ENCODE data around the gene PHIP. TPM values are rescaled to one million over a fixed set of nuclear protein-coding genes. Genes with fewer than 3 reads are reported as not detected.

PHIP gene
- total RNA-seq, 1 experiment from 2014 or later = 26.5 TPM

- ChIA-PET POLR2A (interaction anchor here (0.6 to 3.6 kb wide), 8 partner anchors 7 to 161 kb away, joined by 3 to 12 read pairs (median 4); no protein-coding TSS in a partner anchor), CTCF (interaction anchor here (0.6 to 0.9 kb wide), 4 partner anchors 12 to 1438 kb away, joined by 3 read pairs; no protein-coding TSS in a partner anchor)
- peaks cover 6% of the 10 kb centered on the region for H3K4me1 Mint-ChIP-seq (ENCODE audit: insufficient read depth, unreplicated experiment)
- no TSS peak for BruUV-seq (replicated peaks)
- peak overlapping the region; percentile 98 for H3K27ac Mint-ChIP-seq (ENCODE audit: low read depth, unreplicated experiment)
- no peak for TF ChIP-seq CTCF (IDR thresholded peaks at IDR 0.05; ENCODE audit: unreplicated experiment)
- H3K4me3 Mint-ChIP-seq (ENCODE audit: unreplicated experiment) = no peak overlapping the region
- DNase-seq (ENCODE audit: unreplicated experiment) = no peak
- peaks cover 31% of the 10 kb centered on the region for H3K36me3 Mint-ChIP-seq (ENCODE audit: insufficient read depth, unreplicated experiment)
- intact Hi-C loops (cut with micrococcal nuclease) = loop anchor here (10.0 kb wide), 1 partner anchor 1472 kb away; no protein-coding TSS in a partner anchor
- H3K9me3 Mint-ChIP-seq (ENCODE audit: unreplicated experiment) = no peaks in the 10 kb centered on the region
- H3K27me3 Mint-ChIP-seq (ENCODE audit: insufficient read depth, unreplicated experiment) = no peaks in the 10 kb centered on the region
Observed at GRCh38 chr6:79072640-79073181, 5.3 kb downstream of the PHIP start.

GRCh38 chr6:79071547-79071946 lies 6.5 kb downstream of the PHIP start:
- ChIA-PET POLR2A (interaction anchor here (0.8 to 3.6 kb wide), 7 partner anchors 8 to 467 kb away, joined by 3 to 12 read pairs (median 5); partner anchors contain the start of gene LCA5), CTCF (interaction anchor here (0.6 to 0.9 kb wide), 3 partner anchors 9 to 600 kb away, joined by 3 read pairs; no protein-coding TSS in a partner anchor)
- no peak for DNase-seq (ENCODE audit: unreplicated experiment)
- intact Hi-C loops (cut with micrococcal nuclease) = loop anchor here (10.0 kb wide), 1 partner anchor 1473 kb away; no protein-coding TSS in a partner anchor
- Mint-ChIP-seq H3K4me3 (ENCODE audit: unreplicated experiment) (no peak overlapping the region), H3K27me3 (ENCODE audit: insufficient read depth, unreplicated experiment) (no peaks in the 10 kb centered on the region), H3K27ac (ENCODE audit: low read depth, unreplicated experiment) (peak overlapping the region; percentile 98), H3K4me1 (ENCODE audit: insufficient read depth, unreplicated experiment) (peaks cover 6% of the 10 kb centered on the region), H3K9me3 (ENCODE audit: unreplicated experiment) (no peaks in the 10 kb centered on the region), H3K36me3 (ENCODE audit: insufficient read depth, unreplicated experiment) (peaks cover 34% of the 10 kb centered on the region)
- no TSS peak for BruUV-seq (replicated peaks)
- no peak for TF ChIP-seq CTCF (IDR thresholded peaks at IDR 0.05; ENCODE audit: unreplicated experiment)

GRCh38 chr6:79070206-79070825 lies 7.7 kb downstream of the PHIP start:
- Mint-ChIP-seq H3K9me3 (ENCODE audit: unreplicated experiment) (no peaks in the 10 kb centered on the region), H3K4me3 (ENCODE audit: unreplicated experiment) (no peak overlapping the region), H3K27me3 (ENCODE audit: insufficient read depth, unreplicated experiment) (no peaks in the 10 kb centered on the region), H3K27ac (ENCODE audit: low read depth, unreplicated experiment) (no peak overlapping the region), H3K36me3 (ENCODE audit: insufficient read depth, unreplicated experiment) (peaks cover 34% of the 10 kb centered on the region), H3K4me1 (ENCODE audit: insufficient read depth, unreplicated experiment) (peaks cover 6% of the 10 kb centered on the region)
- ChIA-PET CTCF (interaction anchor here (0.7 kb wide), 1 partner anchor 22 kb away, joined by 4 read pairs; no protein-coding TSS in a partner anchor), POLR2A (interaction anchor here (2.4 to 8.5 kb wide), 2 partner anchors 8 to 10 kb away, joined by 10 to 79 read pairs; partner anchors contain the start of gene PHIP)
- DNase-seq (ENCODE audit: unreplicated experiment) = no peak
- no peak for TF ChIP-seq CTCF (IDR thresholded peaks at IDR 0.05; ENCODE audit: unreplicated experiment)
- intact Hi-C loops (cut with micrococcal nuclease) = loop anchor here (10.0 kb wide), 1 partner anchor 1474 kb away; no protein-coding TSS in a partner anchor
- no TSS peak for BruUV-seq (replicated peaks)

GRCh38 chr6:79066828-79067227 lies 11.2 kb downstream of the PHIP start:
- DNase-seq (ENCODE audit: unreplicated experiment) = no peak
- no TSS peak for BruUV-seq (replicated peaks)
- Mint-ChIP-seq H3K4me1 (ENCODE audit: insufficient read depth, unreplicated experiment) (peaks cover 6% of the 10 kb centered on the region), H3K27ac (ENCODE audit: low read depth, unreplicated experiment) (no peak overlapping the region), H3K9me3 (ENCODE audit: unreplicated experiment) (no peaks in the 10 kb centered on the region), H3K36me3 (ENCODE audit: insufficient read depth, unreplicated experiment) (peaks cover 25% of the 10 kb centered on the region), H3K27me3 (ENCODE audit: insufficient read depth, unreplicated experiment) (no peaks in the 10 kb centered on the region), H3K4me3 (ENCODE audit: unreplicated experiment) (no peak overlapping the region)
- ChIA-PET CTCF (interaction anchor here (1.0 kb wide), 1 partner anchor 10 kb away, joined by 3 read pairs; no protein-coding TSS in a partner anchor), POLR2A (interaction anchor here (1.1 to 8.5 kb wide), 2 partner anchors 11 to 16 kb away, joined by 4 to 79 read pairs; partner anchors contain the start of gene PHIP)
- no peak for TF ChIP-seq CTCF (IDR thresholded peaks at IDR 0.05; ENCODE audit: unreplicated experiment)
- intact Hi-C loops (cut with micrococcal nuclease) = no loop called here

All from MCF 10A (cell line).